Right atrium auricular region (tissue), 2 donors: ENCODE data around the gene SS18L1. TPM values are rescaled to one million over a fixed set of nuclear protein-coding genes. Genes with fewer than 3 reads are reported as not detected.

Experiments
- DNase-seq: peaks from one replicate; pipeline ENCODE4 v3.0.0-alpha.2; 2019; ENCODE audit warnings: low spot score
- H3K27ac ChIP-seq, 2 donors: fragments of 200-600 bp; sonication (generic); 1 replicate in 1 of 2; 2 replicates in 1 of 2; pipeline ENCODE4 v1.5.1; 2016 to 2019
- H3K27me3 ChIP-seq, 2 donors: fragments of 200-600 bp; sonication (generic); one replicate each; pipeline versions ENCODE4 v1.5.1 to v1.6.0; 2017 to 2019
- H3K36me3 ChIP-seq: fragments of 200-600 bp; sonication (generic); one replicate; pipeline ENCODE4 v1.5.1; 2016
- H3K4me1 ChIP-seq, 2 donors: fragments of 200-600 bp; sonication (generic); one replicate each; pipeline versions ENCODE4 v1.5.1 to v1.6.0; 2017 to 2019
- H3K4me3 ChIP-seq, 2 donors: fragments of 200-600 bp; sonication (generic); 1 replicate in 1 of 2; 2 replicates in 1 of 2; pipeline ENCODE4 v1.5.1; 2017 to 2019; ENCODE audit warnings: mild to moderate bottlenecking in 1 of 2, moderate library complexity in 1 of 2
- H3K9me3 ChIP-seq, 2 donors: fragments of 200-600 bp; sonication (generic); one replicate each; pipeline ENCODE4 v1.5.1; 2019
- total RNA-seq, 2 donors: library from RNA; depleted of rRNA; stranded (reverse); fragments of >200 nt; gene quantifications; one replicate each; pipeline ENCODE4 v1.1.0, GENCODE V29; 2016
- TF ChIP-seq, protein P1 (sequence below), 2 donors: fragments of 200-600 bp; sonication (generic); IDR thresholded peaks; one replicate each; pipeline ENCODE4 v1.5.1; 2019; ENCODE audit warnings: antibody characterized with exemption in 2 of 2

SS18L1 gene
- total RNA-seq, 2 donors from 2014 or later: 8.3 to 9.0 TPM

DNA sequence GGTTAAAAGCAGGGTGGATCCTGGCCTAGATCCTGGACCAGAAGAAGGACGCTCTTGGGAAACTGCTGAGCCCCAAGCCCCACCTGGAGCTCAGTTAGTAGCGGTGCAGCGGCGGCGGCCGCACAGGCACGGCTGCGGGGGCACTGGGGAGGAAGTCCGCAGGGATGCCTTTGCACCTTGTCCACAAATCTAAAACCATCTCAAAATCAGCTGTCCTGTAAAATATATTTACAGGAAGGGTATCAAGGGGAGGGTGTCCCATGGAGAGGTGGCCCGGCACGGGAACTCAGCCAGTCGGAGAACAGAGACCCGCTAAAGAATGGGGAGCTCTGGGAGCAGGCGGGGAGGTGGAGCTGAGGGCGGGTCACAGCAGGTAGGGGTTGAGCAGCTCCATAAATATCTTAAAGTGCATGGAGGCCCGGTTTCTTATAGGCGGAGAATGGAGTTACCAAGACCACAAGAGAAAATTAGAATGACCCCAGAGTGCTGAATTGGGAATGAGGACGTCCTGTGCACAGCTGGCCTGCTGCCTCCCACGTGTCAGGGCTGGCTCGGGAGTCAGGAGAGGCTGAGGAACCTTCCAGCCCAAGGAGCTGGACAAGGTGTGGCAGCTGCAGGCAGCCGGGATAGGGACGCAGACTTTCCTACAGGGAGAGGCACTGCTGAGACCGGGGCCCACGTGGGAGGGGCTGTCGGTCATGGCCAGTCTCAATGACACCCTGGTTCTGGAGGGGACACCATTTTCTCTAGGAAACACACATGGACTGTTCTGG lies 47.3 kb downstream of the SS18L1 start:
- Histone ChIP-seq H3K9me3 (no peaks in the 10 kb centered on the region), H3K27me3 (no peaks in the 10 kb centered on the region), H3K36me3 (peaks cover 24% of the 10 kb centered on the region), H3K27ac (no peak overlapping the region), H3K4me3 (no peak overlapping the region), H3K4me1 (peaks cover 0 to 21% of the 10 kb centered on the region in 2 donors)
- TF ChIP-seq, protein P1, sequence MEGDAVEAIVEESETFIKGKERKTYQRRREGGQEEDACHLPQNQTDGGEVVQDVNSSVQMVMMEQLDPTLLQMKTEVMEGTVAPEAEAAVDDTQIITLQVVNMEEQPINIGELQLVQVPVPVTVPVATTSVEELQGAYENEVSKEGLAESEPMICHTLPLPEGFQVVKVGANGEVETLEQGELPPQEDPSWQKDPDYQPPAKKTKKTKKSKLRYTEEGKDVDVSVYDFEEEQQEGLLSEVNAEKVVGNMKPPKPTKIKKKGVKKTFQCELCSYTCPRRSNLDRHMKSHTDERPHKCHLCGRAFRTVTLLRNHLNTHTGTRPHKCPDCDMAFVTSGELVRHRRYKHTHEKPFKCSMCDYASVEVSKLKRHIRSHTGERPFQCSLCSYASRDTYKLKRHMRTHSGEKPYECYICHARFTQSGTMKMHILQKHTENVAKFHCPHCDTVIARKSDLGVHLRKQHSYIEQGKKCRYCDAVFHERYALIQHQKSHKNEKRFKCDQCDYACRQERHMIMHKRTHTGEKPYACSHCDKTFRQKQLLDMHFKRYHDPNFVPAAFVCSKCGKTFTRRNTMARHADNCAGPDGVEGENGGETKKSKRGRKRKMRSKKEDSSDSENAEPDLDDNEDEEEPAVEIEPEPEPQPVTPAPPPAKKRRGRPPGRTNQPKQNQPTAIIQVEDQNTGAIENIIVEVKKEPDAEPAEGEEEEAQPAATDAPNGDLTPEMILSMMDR (IDR thresholded peaks at IDR 0.05): no peak
- no peak for DNase-seq

DNA sequence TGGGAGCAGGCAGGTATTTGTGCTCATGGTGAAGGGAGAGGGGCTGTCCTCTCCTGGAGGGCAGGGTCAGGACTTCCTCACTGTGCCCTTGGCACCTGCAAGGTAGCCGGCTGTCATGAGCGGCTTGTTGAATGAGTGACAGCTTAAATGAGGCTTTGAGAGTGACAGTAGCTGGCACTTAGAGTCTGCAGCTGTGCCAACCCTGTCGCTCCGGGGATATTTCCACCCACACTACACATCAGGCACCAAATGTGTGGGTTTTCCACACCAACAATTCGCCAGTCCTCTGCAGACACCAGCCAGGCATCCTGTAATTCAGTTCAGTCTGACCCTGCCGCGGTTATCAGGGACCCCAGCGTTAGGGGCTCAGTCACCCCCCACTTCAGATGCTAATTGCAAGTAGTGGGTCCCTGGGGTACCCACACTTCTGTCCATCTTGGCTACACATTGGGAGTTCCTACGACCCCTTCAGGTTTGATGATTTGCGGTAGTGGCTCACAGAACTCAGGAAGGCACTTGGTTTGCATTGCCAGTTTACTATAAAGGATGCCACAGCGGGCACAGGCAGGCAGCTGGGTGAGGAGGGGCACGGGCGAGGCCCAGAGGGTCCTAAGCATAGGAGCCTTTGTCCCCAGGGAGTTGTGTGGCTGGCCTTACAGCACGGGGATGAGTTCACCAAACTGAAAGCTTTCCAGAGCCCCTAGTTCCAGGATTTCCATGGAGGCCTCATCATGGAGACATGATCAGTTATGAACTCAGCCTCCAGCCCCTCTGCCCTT lies 48.4 kb downstream of the SS18L1 start:
- H3K4me1 ChIP-seq: peaks cover 0 to 17% of the 10 kb centered on the region in 2 donors
- peaks cover 24% of the 10 kb centered on the region for H3K36me3 ChIP-seq
- no peak for DNase-seq
- no peak overlapping the region for H3K4me3 ChIP-seq
- H3K27me3 ChIP-seq: no peaks in the 10 kb centered on the region
- H3K9me3 ChIP-seq: no peaks in the 10 kb centered on the region
- TF ChIP-seq, protein P1 (IDR thresholded peaks at IDR 0.05): no peak
- no peak overlapping the region for H3K27ac ChIP-seq

DNA sequence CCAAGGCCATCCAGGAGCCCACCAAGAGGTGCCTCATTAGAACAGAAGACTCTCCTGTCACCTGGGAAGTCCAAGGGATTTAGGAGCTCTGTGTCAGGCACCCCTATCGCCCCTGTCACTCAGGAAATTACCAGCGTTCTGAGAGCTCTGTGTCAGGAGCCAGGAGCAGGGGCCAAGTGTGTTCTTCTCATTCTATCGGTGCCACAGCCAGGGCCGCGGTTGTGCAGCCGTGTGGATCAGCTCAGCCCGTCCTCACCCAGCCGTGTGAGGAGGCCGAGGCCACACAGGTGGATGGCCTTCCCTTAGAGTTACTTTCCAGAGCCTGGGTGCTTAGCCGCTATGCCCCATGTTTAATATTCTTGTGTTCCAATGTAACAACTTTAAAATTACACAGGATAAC lies 49.1 kb downstream of the SS18L1 start:
- no peak overlapping the region for H3K27ac ChIP-seq
- no peaks in the 10 kb centered on the region for H3K27me3 ChIP-seq
- DNase-seq: no peak
- H3K4me1 ChIP-seq: peaks cover 0 to 11% of the 10 kb centered on the region in 2 donors
- H3K36me3 ChIP-seq: peaks cover 30% of the 10 kb centered on the region
- no peak overlapping the region for H3K4me3 ChIP-seq
- TF ChIP-seq, protein P1 (IDR thresholded peaks at IDR 0.05): no peak
- no peaks in the 10 kb centered on the region for H3K9me3 ChIP-seq

DNA sequence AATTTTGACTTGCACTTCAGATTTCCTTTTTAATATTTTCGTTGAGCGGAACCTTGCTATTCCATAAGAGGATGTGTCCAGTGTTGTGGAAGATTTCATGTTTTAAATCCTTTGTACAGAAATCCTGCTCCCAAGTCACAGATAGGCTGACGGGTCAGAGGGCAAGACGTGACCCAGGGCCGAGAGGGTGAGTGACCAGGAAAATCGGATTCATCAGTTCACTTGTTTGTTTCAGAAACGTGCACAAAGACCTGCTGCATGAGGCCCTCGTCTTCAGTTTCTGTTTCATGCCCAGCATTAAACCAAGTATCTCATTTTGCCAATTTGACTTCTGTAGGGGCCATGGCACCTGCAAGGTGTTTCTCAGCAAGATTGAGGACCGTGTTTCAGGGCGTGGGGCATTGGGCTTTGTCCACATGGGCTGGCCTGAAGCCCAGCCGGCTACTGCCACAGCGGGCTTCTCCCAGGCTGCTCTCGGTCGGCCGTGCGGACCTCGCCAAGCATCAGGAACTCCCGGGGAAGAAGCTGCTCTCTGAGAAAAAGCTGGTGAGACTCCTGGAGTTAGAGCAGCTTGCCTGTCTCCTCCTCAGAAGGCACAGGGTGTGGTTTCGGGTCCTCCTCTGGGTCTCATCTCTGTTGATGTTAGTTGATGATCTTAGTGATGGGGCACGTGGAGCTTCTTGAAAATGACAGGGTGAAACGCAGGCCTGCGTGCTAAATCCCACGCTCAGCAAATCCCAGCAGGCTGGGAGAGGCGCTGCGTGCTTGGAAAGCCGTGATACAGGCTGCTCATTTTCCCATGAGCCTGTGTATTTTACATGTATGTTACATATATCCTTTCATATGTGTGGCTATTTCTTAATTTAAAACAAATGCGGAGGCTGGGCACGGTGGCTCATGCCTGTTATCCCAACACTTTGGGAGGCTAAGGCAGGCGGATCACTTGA lies 49.8 kb downstream of the SS18L1 start:
- H3K36me3 ChIP-seq: peaks cover 37% of the 10 kb centered on the region
- H3K4me1 ChIP-seq: peaks cover 0 to 9% of the 10 kb centered on the region in 2 donors
- no peaks in the 10 kb centered on the region for H3K27me3 ChIP-seq
- no peak overlapping the region for H3K4me3 ChIP-seq
- no peaks in the 10 kb centered on the region for H3K9me3 ChIP-seq
- DNase-seq: no peak
- H3K27ac ChIP-seq: no peak overlapping the region
- TF ChIP-seq, protein P1 (IDR thresholded peaks at IDR 0.05): no peak

GRCh38 chr20:62195075-62195405 lies 51.5 kb downstream of the SS18L1 start:
- Histone ChIP-seq H3K4me3 (no peak overlapping the region), H3K27ac (no peak overlapping the region), H3K9me3 (no peaks in the 10 kb centered on the region), H3K36me3 (peaks cover 42% of the 10 kb centered on the region), H3K4me1 (peaks cover 0 to 9% of the 10 kb centered on the region in 2 donors), H3K27me3 (no peaks in the 10 kb centered on the region)
- TF ChIP-seq, protein P1 (IDR thresholded peaks at IDR 0.05): no peak
- DNase-seq: no peak
